GM21381 (cell line): ENCODE measurements around the gene CCDC124.
"Not testable (repeated sequence)": the region's sequence is repeated elsewhere in the genome, so short reads cannot be mapped to it uniquely, and the experiment has no call there.

Experiments
- ATAC-seq: cut with Tn5 transposase; IDR thresholded peaks from one replicate; pipeline ENCODE4 v1.9.1; 2021; ENCODE audit warnings: mild to moderate bottlenecking, moderate library complexity; ENCODE audit not compliant: unreplicated experiment

Gene CCDC124

DNA sequence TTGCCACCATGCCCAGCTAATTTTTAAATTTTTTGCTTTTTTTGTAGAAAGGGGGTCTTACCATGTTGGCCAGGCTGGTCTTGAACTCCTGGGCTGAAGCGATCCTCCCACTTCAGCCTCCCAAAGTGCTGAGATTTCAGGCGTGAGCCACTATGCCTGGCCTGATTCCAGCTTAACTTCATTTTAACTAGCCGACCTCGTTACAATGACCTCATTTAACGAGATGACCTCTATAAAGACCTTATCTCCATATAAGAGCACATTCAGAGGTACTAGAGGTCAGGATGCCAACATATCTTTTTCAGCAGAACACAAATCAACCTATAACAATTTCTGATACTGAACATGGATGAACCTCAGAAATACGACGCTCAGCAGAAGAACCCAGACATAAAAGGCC lies 44.7 kb downstream of the CCDC124 start:
- no peak for ATAC-seq

DNA sequence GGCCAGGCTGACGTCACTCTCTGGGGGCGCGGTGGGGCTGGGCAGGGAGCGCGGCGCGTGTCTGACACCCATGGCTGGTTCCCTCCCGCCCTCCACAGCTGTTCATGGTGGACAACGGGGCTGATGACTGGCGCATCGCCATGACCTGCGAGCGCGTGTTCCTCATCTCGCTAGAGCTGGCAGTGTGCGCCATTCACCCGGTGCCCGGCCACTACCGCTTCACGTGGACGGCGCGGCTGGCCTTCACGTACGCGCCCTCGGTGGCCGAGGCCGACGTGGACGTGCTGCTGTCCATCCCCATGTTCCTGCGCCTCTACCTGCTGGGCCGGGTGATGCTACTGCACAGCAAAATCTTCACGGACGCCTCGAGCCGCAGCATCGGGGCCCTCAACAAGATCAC lies 48.8 kb downstream of the CCDC124 start:
- ATAC-seq, result no peak

DNA sequence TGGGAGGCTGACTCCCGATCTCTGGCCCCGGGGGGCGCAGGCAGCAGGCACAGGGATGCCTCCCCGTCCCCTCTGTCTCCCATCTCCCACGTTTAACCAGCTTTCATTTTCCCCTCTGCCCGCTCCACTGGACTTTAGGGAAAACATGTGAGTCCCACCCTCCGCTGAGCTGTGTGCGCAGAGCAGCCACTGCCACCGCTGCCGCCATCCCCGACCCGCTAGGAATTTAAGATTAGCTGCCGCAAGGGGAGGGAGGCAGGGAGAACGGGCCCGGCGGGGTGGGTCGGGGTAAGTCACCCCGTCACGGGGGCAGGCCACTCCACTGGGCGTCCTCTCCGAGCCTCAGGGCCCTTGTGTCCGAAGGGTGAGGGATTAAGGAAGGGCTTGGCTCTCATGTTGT lies 49.6 kb downstream of the CCDC124 start:
- ATAC-seq, result no peak

DNA sequence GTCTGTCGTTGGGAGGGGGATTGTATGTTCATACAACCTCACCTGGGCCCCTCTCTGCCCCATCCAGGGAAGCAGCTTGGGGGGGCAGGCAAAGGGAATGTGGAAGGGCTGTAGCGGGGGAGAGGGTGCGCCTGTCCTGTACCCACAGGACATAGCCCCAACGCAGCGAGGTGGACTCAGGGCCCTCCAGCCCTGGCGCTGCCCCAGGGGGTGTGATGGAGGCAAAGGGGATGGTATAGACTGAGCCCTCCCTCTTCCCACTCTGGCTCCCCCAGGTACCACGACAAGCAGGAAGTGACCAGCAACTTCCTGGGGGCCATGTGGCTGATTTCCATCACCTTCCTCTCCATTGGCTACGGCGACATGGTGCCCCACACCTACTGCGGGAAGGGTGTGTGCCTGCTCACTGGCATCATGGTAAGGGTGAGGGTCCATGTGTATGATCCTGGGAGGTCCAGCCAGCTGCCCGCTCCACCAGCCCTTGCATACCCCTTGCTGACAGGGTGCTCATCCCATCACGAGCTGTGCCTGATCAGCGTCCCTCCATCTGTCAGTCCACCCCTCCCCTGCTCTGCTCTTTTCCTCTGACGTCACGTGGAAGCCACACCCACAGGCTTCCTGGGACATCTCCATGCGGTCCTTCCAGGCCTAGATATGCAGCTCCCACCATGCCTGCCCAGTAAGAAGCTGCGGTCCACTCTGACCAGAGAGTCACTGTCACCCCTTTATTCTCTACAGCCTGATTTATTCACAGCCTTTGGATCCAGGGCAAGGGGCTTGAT lies 52.4 kb downstream of the CCDC124 start:
- no peak for ATAC-seq

DNA sequence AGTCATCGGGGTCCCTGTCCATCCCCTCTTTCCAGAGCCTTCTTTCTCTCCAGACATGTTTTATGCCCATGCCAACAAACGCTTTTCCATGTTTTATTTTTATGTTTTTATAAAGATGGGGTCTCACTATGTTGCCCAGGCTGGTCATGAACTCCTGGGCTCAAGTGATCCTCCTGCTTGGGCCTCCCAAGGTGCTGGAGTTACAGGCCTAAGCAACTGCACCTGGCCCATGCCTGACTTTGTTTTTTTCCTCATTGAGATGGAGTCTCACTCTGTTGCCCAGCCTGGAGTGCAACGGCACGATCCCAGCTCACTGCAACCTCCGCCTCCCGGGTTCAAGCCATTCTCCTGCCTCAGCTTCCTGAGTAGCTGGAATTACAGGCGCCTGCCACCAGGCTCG lies 53.8 kb downstream of the CCDC124 start:
- ATAC-seq, result not testable (repeated sequence)

DNA sequence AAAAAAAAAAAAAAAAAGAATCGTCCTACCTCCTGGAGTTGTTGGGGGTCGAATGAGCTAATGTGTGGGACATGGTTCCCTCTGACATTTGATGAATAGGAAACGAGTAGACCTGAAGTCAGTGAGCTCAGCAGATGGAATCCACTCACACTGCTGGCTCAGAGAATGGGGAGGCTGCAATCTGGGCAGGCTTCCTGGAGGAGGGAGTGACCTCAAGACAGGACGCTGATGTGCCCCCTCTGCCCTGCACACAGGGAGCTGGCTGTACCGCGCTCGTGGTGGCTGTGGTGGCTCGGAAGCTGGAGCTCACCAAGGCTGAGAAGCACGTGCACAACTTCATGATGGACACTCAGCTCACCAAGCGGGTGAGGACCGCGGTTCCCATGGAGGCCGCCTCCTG lies 55.3 kb downstream of the CCDC124 start:
- ATAC-seq, result no peak

DNA sequence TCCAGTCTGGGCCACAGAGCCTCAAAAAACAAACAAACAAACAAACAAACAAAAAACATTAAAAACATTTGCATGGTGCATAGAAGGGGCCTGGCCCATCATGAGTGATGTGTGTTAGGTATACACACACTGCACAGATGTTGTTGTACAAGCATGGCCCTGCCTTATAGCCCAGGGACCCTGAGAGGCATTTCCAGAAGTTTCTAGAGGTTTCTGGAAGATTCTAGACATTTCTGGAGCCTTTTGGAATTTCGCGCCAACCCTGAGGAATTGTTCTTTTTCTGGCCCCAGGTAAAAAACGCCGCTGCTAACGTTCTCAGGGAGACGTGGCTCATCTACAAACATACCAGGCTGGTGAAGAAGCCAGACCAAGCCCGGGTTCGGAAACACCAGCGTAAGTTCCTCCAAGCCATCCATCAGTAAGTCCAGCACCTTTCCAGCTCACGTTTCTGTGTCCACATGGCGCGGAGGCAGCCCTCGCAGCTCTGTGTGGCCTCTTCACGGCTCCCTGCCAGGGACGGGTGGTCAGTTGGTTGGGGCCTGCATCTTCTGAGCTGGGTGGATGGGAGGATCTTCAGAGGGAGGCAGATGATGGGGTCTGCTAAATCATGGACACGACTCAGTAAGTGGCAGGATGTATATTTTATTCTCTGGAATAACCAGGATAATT lies 56.7 kb downstream of the CCDC124 start:
- no peak for ATAC-seq

DNA sequence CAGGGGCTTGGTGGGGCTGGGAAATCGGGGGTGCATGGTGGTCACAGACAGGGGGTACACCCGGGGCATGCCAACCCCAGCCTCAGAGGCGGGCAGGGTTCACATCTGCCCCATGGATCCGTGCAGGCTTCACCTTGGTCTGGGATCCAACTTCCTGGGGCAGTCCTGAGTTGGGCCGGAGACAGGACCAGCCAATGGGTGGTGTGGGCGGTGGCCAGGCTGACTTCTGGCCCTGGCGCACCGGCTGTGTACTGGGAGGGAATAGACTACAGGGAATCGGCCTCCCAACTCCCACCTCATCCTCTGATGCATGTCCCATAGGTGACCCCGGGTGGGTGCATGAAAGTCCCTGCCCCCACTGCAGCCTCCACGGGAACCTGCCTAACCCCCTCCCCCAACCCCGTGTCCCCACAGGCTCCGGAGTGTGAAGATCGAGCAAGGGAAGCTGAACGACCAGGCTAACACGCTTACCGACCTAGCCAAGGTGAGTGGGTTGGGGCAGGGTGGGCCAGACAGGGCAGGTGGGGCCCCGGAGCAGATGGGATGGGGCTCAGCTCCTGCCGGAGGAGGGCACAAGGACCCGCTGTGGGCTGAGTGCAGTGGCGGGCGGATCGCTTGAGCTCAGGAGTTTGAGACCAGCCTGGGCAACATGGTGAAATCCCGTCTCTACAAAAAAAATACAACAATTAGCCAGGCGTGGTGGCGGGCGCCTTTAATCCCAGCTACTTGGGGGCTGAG lies 60.4 kb downstream of the CCDC124 start:
- no peak for ATAC-seq
